ENCODE measurements around the gene SLC6A20. TPM values are rescaled to one million over a fixed set of nuclear protein-coding genes. Genes with fewer than 3 reads are reported as not detected.

Gene SLC6A20
- total RNA-seq, 3 donors from 2014 or later = 0.16 to 1.2 (median 0.33) TPM

DNA sequence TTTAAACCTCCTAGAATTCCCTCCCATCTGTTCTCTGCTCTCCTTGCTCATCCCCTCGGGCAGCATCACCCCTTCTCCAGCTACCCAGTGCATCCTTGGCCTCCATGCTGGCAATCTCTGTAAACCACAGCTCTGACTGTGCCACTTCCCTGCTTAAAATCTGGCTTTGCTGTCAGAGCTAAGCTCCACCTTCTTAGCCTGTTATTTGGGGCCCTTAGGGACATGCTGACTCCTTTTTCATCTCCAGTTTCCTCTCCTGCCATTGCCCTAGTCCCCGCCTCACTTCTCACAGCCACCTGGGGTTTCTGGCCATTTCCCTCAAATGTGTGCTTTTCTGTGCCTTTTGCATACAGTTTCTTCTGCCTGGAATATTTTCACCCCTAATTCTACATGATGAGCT lies 5.7 kb downstream of the SLC6A20 start:
- Histone ChIP-seq H3K4me1 (no peaks in the 10 kb centered on the region), H3K27me3 (no peaks in the 10 kb centered on the region), H3K27ac (no peak overlapping the region), H3K9me3 (no peaks in the 10 kb centered on the region), H3K4me3 (no peak overlapping the region), H3K36me3 (no peaks in the 10 kb centered on the region)
- no peak for DNase-seq (ENCODE audit: low spot score in 2 of 2)
- TF ChIP-seq POLR2A (IDR thresholded peaks at IDR 0.05) = no peak
- TF ChIP-seq POLR2AphosphoS5 (IDR thresholded peaks at IDR 0.05) = no peak
- TF ChIP-seq, protein P1, sequence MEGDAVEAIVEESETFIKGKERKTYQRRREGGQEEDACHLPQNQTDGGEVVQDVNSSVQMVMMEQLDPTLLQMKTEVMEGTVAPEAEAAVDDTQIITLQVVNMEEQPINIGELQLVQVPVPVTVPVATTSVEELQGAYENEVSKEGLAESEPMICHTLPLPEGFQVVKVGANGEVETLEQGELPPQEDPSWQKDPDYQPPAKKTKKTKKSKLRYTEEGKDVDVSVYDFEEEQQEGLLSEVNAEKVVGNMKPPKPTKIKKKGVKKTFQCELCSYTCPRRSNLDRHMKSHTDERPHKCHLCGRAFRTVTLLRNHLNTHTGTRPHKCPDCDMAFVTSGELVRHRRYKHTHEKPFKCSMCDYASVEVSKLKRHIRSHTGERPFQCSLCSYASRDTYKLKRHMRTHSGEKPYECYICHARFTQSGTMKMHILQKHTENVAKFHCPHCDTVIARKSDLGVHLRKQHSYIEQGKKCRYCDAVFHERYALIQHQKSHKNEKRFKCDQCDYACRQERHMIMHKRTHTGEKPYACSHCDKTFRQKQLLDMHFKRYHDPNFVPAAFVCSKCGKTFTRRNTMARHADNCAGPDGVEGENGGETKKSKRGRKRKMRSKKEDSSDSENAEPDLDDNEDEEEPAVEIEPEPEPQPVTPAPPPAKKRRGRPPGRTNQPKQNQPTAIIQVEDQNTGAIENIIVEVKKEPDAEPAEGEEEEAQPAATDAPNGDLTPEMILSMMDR (IDR thresholded peaks at IDR 0.05) = no peak
- intact Hi-C loops (cut with DNase I; ENCODE audit: low total_unique reads) = no loop called here

DNA sequence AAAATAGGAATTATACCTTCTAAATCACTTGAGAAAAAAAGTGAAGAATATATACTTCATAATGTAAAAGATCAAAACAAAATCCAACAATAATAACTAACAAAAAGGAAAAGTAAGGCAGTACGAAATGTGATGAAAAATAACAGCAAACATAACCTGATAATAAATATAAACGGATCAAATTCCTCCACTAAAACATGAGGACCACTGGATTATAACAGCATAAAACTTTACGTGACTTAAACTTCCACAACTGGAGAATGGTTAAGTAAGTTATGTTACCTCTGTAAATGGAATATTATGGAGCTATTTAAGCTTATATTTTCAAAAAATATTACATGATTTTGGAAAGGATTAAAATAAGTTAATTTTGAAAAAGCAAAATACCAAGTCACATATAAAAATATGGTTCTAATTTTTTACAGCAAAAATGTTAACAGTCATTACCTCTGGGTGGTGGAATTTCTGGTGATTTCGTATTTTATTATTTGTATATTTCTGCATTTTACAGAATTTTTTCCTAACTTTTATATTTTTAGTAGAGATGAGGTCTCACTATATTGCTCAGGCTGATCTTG lies 7.0 kb downstream of the SLC6A20 start:
- no peak for DNase-seq (ENCODE audit: low spot score in 2 of 2)
- H3K27me3 ChIP-seq = no peaks in the 10 kb centered on the region
- no peak for TF ChIP-seq POLR2AphosphoS5 (IDR thresholded peaks at IDR 0.05)
- TF ChIP-seq, protein P1 (IDR thresholded peaks at IDR 0.05) = no peak
- no peak for TF ChIP-seq POLR2A (IDR thresholded peaks at IDR 0.05)
- H3K4me3 ChIP-seq = no peak overlapping the region
- no peaks in the 10 kb centered on the region for H3K4me1 ChIP-seq
- no peaks in the 10 kb centered on the region for H3K36me3 ChIP-seq
- no peak overlapping the region for H3K27ac ChIP-seq
- no peaks in the 10 kb centered on the region for H3K9me3 ChIP-seq
- intact Hi-C loops (cut with DNase I; ENCODE audit: low total_unique reads) = no loop called here

DNA sequence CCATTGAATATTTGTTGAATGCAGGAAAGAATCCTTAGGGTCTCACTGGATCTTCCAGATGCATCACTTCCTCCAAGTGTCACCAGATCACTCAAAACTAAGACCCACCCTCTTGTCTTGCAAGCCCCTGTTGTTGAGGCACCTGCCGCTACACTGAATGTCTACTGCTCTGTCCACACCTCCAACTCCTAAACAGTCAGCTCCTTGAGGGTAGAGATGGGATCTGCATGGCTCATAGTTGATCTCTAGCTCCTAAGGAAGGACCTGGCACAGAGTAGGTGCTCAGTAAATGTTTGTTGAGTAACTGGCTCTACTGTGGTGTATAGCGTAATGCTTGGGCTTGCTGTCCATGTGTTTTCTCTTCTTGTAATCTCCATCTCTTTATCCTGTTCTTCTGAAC lies 8.8 kb downstream of the SLC6A20 start:
- no peaks in the 10 kb centered on the region for H3K27me3 ChIP-seq
- no peak overlapping the region for H3K27ac ChIP-seq
- DNase-seq (ENCODE audit: low spot score in 2 of 2) = no peak
- no peak overlapping the region for H3K4me3 ChIP-seq
- H3K36me3 ChIP-seq = no peaks in the 10 kb centered on the region
- H3K9me3 ChIP-seq = no peaks in the 10 kb centered on the region
- intact Hi-C loops (cut with DNase I; ENCODE audit: low total_unique reads) = no loop called here
- TF ChIP-seq POLR2A (IDR thresholded peaks at IDR 0.05) (no peak), POLR2AphosphoS5 (IDR thresholded peaks at IDR 0.05) (no peak)
- TF ChIP-seq, protein P1 (IDR thresholded peaks at IDR 0.05) = no peak
- H3K4me1 ChIP-seq = no peaks in the 10 kb centered on the region

DNA sequence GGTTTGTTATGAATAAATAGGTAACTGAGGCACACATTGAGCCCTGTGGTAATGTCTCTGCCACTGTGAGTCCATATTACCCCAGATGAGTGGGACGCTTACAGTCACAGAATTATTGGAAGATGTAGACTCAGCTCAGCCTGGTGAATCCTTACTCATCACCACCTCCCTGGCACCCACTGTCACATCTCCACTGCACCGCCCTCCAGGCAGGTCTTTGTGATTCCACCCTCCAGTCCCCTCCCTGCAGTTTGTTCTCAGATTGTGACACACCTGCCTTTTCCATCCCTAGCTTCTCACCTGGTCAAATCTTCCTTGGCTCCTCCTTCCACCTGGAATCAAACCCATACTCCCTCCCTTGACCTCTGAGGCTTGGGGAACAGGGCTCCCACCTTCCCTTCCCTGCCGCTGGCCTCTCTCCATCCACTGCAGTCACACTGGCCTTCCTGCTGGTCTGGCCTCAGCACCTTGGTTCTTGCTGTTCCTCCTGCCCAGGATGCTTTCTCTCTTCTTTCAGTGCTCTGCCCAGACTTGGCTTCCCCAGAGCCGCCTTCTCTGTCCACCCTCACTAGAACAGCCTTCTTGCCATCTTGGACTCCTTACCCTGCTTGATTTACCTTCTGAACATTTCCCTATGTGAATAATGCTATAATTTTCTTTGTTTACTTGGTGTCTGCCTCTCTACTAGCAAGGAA lies 9.4 kb downstream of the SLC6A20 start:
- Histone ChIP-seq H3K27ac (no peak overlapping the region), H3K9me3 (no peaks in the 10 kb centered on the region), H3K36me3 (no peaks in the 10 kb centered on the region), H3K27me3 (no peaks in the 10 kb centered on the region), H3K4me3 (no peak overlapping the region), H3K4me1 (no peaks in the 10 kb centered on the region)
- intact Hi-C loops (cut with DNase I; ENCODE audit: low total_unique reads) = no loop called here
- DNase-seq (ENCODE audit: low spot score in 2 of 2) = no peak
- no peak for TF ChIP-seq POLR2A (IDR thresholded peaks at IDR 0.05)
- TF ChIP-seq, protein P1 (IDR thresholded peaks at IDR 0.05) = no peak
- TF ChIP-seq POLR2AphosphoS5 (IDR thresholded peaks at IDR 0.05) = no peak

DNA sequence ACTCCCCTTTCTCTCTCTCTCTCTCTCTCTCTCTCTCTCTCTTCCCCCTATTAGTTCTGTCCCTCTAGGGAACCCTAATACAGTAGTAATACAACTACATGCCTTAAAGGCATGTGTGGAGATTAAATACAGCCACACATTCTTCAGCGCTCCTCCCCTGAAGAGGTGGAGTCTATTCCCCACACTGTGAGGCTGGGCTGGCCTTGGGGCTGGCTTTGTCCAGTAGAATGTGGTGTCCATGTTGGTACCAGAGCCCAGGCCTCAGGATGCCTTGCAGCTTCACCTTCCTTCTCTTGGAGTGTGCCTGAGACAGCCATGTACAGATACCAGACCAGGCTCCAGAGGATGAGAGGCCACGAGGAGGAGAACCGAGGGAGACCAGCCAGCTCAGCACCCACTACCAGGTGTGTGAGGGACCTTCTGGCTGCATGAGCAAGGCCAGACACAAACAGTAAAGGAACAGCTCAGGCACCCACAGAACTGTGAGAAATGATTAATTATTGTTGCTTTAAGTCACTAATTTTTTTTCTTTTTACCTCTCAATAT lies 10.7 kb downstream of the SLC6A20 start:
- intact Hi-C loops (cut with DNase I; ENCODE audit: low total_unique reads) = no loop called here
- DNase-seq (ENCODE audit: low spot score in 2 of 2) = peak in 1 of 2 donors; percentile 11
- no peaks in the 10 kb centered on the region for H3K27me3 ChIP-seq
- no peak overlapping the region for H3K27ac ChIP-seq
- H3K4me3 ChIP-seq = no peak overlapping the region
- no peaks in the 10 kb centered on the region for H3K36me3 ChIP-seq
- H3K9me3 ChIP-seq = no peaks in the 10 kb centered on the region
- H3K4me1 ChIP-seq = no peaks in the 10 kb centered on the region
- TF ChIP-seq, protein P1 (IDR thresholded peaks at IDR 0.05) = no peak
- TF ChIP-seq POLR2AphosphoS5 (IDR thresholded peaks at IDR 0.05) (no peak), POLR2A (IDR thresholded peaks at IDR 0.05) (no peak)
